Measurements from ENCODE around the gene SYTL2. TPM values are rescaled to one million over a fixed set of nuclear protein-coding genes. Genes with fewer than 3 reads are reported as not detected.

Gene SYTL2, protein sequence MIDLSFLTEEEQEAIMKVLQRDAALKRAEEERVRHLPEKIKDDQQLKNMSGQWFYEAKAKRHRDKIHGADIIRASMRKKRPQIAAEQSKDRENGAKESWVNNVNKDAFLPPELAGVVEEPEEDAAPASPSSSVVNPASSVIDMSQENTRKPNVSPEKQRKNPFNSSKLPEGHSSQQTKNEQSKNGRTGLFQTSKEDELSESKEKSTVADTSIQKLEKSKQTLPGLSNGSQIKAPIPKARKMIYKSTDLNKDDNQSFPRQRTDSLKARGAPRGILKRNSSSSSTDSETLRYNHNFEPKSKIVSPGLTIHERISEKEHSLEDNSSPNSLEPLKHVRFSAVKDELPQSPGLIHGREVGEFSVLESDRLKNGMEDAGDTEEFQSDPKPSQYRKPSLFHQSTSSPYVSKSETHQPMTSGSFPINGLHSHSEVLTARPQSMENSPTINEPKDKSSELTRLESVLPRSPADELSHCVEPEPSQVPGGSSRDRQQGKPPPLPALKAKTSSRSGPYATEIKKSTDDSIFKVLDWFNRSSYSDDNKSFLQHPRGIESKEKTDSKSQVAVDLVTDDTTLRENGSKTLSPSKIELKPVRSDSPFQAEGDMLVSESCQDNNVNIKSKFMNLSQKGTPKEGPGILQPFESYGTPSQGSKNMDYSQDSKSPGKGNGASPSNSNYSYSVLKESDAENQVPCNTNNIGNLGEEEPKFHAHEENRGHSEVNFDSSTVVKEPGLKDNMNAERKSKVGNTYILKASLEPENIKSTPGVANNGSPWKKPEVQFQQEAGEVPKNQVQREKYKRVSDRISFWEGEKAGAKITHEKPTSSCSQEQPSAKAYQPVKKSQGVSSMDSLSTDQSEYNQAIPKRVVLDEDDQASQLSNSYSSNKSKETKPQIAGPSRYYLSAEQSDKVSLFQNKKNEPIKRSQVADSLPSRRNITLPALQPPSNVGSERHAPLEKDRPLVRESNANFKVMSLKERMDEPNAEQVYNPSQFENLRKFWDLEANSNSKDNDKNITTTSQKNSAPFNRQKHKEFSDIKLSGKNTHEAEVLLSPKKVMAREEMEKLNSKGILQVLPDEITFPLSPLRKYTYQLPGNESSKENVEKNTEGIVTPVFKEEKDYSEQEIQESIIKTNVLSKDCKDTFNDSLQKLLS (N-terminal part only)
- 53.6 TPM for total RNA-seq

GRCh38 chr11:85810871-85811611 is at the start of gene SYTL2:
TSS of gene SYTL2 (minus strand) at chr11:85811141. CDS start at chr11:85757725, 53,416 bp downstream.

DNA sequence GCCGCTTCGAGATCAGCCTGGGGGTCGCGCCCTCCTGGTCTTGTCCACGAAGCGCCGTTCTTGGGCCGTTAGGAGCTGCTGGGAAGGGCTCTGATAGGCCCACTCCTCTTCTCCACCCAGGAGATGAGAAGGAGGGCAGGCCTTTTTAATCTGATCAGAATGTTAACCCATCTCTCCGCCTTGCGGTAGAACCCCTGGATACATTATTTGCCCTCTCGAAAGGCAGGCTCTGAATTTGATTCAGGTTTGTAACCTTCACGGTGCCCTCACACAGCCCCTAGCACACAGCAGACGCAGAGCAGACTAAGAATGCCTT is 44.4 kb upstream of the SYTL2 start, which contains the start of gene CCDC83:
Gene CCDC83, plus strand, starts transcription at position 43 of the 316 bp plus-strand sequence. CDS start 9,741 bp downstream, outside the sequence.

DNA sequence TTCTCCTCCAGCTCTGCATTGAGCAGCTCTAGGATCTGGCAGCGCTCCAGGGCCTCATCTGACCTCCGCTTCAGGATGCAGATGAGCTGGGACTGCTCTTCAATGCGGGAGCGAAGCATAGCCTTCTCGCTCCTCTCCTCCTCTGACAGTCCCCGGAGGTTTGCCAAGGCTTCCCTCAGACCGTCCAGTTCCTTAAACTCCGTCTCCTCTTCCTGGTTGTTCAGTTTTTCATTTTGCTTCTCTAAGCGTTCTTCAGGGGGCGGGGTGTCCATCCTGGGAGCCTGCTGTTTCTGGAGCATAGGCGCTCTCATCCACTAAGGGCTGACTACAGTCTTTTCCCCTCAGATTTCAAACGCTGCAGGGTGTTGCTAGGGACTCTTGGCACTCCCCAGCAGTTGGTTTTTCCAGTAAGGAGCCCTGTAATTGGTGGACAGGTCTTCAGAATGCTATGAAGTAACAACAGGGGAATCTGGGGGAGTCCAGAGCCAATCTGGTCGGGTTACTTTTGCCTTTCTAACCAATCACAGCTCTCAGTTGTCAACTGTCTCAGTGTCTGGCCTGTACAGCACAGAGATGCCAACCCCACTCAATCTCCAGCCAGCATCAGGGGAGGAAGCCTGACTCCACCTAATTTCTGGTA is 125.0 kb downstream of the SYTL2 start, which contains the start of gene CCDC89:
Gene CCDC89, minus strand, starts transcription at position 376 of the 640 bp plus-strand sequence. Its CDS starts 65 bp downstream, at position 311.

GRCh38 chr11:85664615-85665481 is 146.1 kb downstream of the SYTL2 start, which contains the start of gene CREBZF:
TSS of gene CREBZF (minus strand) at chr11:85665129. CDS start at chr11:85664875, 254 bp downstream.

DNA sequence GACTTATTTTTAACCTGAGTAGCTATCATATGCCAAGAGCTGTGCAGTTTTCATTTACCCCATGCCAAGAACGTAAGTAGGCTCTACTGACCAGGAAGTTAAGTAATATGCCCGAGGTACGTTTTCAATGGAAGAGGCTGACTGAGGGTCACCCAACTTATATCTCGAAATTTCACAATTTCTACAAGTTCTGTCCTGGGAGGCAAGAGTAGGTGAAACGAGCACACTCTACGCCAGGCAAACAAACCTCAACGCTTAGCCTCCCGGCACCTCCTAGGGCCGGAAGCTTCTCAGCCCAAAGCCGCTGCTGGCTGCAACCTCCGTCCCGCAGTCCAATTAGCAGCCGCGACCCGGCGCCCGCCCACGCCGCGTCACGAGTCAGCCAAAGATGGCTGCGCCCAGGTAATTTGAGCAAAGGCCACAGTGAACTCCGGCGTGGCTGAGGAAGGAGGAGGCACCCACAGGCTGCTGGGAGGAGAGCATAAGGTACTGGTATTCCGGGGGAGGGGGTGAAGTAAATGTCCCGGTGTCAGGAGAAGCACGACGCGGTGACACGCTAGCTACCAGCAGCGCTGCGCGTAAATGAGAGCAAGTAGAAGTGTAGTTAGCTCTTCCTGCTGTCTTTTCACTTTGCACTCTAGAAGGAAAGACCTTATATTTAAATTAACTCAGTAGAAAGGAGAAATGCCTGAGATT is 163.2 kb downstream of the SYTL2 start, which contains the start of gene TMEM126A:
Gene TMEM126A, plus strand, starts transcription at position 364 of the 696 bp plus-strand sequence. CDS start 2,289 bp downstream, outside the sequence.

Other genes with a start within 250 kb of the SYTL2 start
- 73.8 TPM for gene DLG2, start 183.8 kb downstream of the SYTL2 start, total RNA-seq
- gene TMEM126B, start 182.5 kb downstream of the SYTL2 start, total RNA-seq: 54.9 TPM
- 7.1 TPM for gene TMEM126A, start 163.2 kb downstream of the SYTL2 start, total RNA-seq
- 227 TPM for gene CREBZF, start 146.0 kb downstream of the SYTL2 start, total RNA-seq
- gene CCDC89, start 124.9 kb downstream of the SYTL2 start, total RNA-seq: 4.0 TPM
- not detected for gene CCDC83, start 44.2 kb upstream of the SYTL2 start, total RNA-seq